CD4-positive, alpha-beta T cell (primary cell): ENCODE data around the gene DYNLL2. TPM values are rescaled to one million over a fixed set of nuclear protein-coding genes. Genes with fewer than 3 reads are reported as not detected.

ENCODE experiments used
- ATAC-seq: fragments of 200-7000 bp; cut with Tn5 transposase; one replicate; pipeline ENCODE4 v1.10.0; 2022; ENCODE audit warnings: mild to moderate bottlenecking; ENCODE audit not compliant: poor library complexity
- CTCF ChIA-PET: fragments of 350-600 bp; sonication (Branson Sonifier 250); formaldehyde crosslinking; loops from one replicate; lab custom pipeline; 2021; ENCODE audit warnings: antibody characterized with exemption, inconsistent platforms; lab: Charles Lee
- POLR2A ChIA-PET: fragments of 350-600 bp; sonication (Branson Sonifier 250); formaldehyde crosslinking; loops from one replicate; lab custom pipeline; 2021; ENCODE audit warnings: antibody characterized with exemption, inconsistent platforms; lab: Charles Lee
- DNase-seq, 14 experiments: peaks; one replicate each; pipeline ENCODE4 v3.0.0-alpha.2; 2013 to 2020; ENCODE audit warnings: mixed read lengths in 2 of 14
- H3K27ac ChIP-seq, 2 donors: one replicate each; pipeline versions ENCODE4 v1.5.1 to v1.7.0; 2013; ENCODE audit warnings: low read length in 2 of 2, low read depth in 1 of 2, mild to moderate bottlenecking in 1 of 2
- H3K27me3 ChIP-seq, 2 experiments: 1 replicate in 1 of 2; 2 replicates in 1 of 2; pipeline versions ENCODE4 v1.6.1 to v1.7.0; 2013; ENCODE audit warnings: low read length in 2 of 2, control low read depth in 1 of 2, mild to moderate bottlenecking in 1 of 2, moderate library complexity in 1 of 2; ENCODE audit not compliant: insufficient read depth in 2 of 2, control insufficient read depth in 1 of 2
- H3K36me3 ChIP-seq: one replicate; pipeline ENCODE4 v1.6.1; 2013; ENCODE audit warnings: low read length, control low read depth; ENCODE audit not compliant: insufficient read depth
- H3K4me1 ChIP-seq: one replicate; pipeline ENCODE4 v1.6.1; 2013; ENCODE audit warnings: low read length, control low read depth; ENCODE audit not compliant: insufficient read depth
- H3K4me3 ChIP-seq: one replicate; pipeline ENCODE4 v1.5.1; 2013; ENCODE audit warnings: mild to moderate bottlenecking, low read length, moderate library complexity
- H3K9me3 ChIP-seq, 2 experiments: 1 replicate in 1 of 2; 2 replicates in 1 of 2; pipeline versions ENCODE4 v1.6.1 to v1.7.0; 2013; ENCODE audit warnings: low read length in 2 of 2, mild to moderate bottlenecking in 2 of 2, control low read depth in 1 of 2, moderate library complexity in 1 of 2; ENCODE audit not compliant: control insufficient read depth in 1 of 2, insufficient read depth in 1 of 2
- H3K27ac Mint-ChIP-seq: one replicate; pipeline ENCODE4 v1.8.0; 2020; ENCODE audit warnings: mixed read lengths
- H3K27me3 Mint-ChIP-seq: one replicate; pipeline ENCODE4 v1.8.0; 2021; ENCODE audit warnings: mixed read lengths
- H3K36me3 Mint-ChIP-seq: one replicate; pipeline ENCODE4 v1.8.0; 2021; ENCODE audit warnings: low read depth, mixed read lengths
- H3K4me1 Mint-ChIP-seq: one replicate; pipeline ENCODE4 v1.8.0; 2021; ENCODE audit warnings: low read depth, mixed read lengths
- H3K4me3 Mint-ChIP-seq: one replicate; pipeline ENCODE4 v1.8.0; 2020; ENCODE audit warnings: mild to moderate bottlenecking, mixed read lengths
- H3K9me3 Mint-ChIP-seq: one replicate; pipeline ENCODE4 v1.8.0; 2020; ENCODE audit warnings: mixed read lengths
- intact Hi-C, 2 experiments: fragments of 100-400 bp; cut with DNase I in 1 of 2; cut with micrococcal nuclease in 1 of 2; formaldehyde crosslinking; loops; one replicate each; pipeline versions ENCODE4 v1.15.1 to v1.9.0; 2023 to 2025; cut with DNase I, micrococcal nuclease
- total RNA-seq, 174 experiments: library from RNA in 2 of 174; stranded (reverse) in 2 of 174; gene quantifications; one replicate each; pipeline ENCODE4 v1.2.3 and lab custom pipeline; 2021 to 2026
- TF ChIP-seq, protein P1 (sequence below): fragments of 200-600 bp; IDR thresholded peaks from one replicate; pipeline ENCODE4 v1.8.0; 2022; ENCODE audit warnings: antibody characterized with exemption, mild to moderate bottlenecking

DYNLL2 gene
- total RNA-seq, 2 experiments from 2014 or later, result 30.9 to 32.2 TPM

DNA sequence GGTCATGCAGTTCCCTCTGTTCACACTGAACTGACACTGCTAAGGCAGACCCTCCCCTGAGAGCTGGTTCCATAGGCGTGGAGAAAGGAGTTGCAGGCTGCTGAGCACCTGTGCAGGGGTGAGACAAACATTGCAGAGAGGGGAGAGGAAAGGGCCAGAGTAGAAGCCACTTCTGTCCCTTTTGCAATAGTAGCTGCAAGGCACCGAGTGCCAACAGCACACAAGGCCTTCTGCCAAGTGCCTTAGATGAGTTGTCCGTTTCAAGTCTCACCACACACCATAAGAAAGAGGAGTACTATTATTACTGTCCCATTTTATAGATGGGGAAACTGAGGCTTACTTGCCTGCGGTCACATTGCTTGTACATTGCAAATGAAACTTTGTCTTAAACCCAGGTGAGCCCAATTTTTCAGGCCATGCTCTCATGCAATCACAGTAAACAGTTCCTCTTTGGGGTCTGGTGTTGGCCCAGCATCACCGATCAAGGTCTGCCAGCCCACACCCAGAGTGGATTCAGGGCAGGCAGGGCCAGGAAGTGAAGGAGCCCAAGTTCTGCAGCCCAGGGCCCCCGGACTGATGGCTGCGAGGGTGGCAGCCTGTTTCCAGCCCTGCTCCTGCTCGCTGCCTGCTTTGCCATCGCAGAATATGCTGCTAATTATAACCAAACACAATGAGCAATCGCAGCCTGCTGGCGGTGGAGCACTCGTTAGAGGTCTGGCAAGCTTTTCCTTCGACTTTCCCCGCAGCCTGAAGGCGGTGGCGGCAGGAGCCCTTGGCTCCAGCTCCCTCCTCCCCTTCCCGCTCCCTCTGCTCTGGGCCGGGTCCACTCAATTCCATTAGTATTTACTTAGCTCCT is 36.8 kb upstream of the DYNLL2 start:
- H3K4me1 ChIP-seq, result no peaks in the 10 kb centered on the region
- H3K9me3 ChIP-seq, result no peaks in the 10 kb centered on the region
- CTCF ChIA-PET, result no interaction called here
- Mint-ChIP-seq H3K27me3 (peaks cover 41% of the 10 kb centered on the region), H3K9me3 (no peaks in the 10 kb centered on the region), H3K36me3 (no peaks in the 10 kb centered on the region), H3K27ac (no peak overlapping the region), H3K4me3 (no peak overlapping the region), H3K4me1 (no peaks in the 10 kb centered on the region)
- intact Hi-C loops, result no loop called here
- H3K27ac ChIP-seq, result no peak overlapping the region
- no peaks in the 10 kb centered on the region for H3K36me3 ChIP-seq
- TF ChIP-seq, protein P1, sequence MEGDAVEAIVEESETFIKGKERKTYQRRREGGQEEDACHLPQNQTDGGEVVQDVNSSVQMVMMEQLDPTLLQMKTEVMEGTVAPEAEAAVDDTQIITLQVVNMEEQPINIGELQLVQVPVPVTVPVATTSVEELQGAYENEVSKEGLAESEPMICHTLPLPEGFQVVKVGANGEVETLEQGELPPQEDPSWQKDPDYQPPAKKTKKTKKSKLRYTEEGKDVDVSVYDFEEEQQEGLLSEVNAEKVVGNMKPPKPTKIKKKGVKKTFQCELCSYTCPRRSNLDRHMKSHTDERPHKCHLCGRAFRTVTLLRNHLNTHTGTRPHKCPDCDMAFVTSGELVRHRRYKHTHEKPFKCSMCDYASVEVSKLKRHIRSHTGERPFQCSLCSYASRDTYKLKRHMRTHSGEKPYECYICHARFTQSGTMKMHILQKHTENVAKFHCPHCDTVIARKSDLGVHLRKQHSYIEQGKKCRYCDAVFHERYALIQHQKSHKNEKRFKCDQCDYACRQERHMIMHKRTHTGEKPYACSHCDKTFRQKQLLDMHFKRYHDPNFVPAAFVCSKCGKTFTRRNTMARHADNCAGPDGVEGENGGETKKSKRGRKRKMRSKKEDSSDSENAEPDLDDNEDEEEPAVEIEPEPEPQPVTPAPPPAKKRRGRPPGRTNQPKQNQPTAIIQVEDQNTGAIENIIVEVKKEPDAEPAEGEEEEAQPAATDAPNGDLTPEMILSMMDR, result no peak
- POLR2A ChIA-PET, result no interaction called here
- no peak overlapping the region for H3K4me3 ChIP-seq
- DNase-seq, result no peak
- peaks cover 0 to 10% of the 10 kb centered on the region in 2 experiments for H3K27me3 ChIP-seq
- ATAC-seq, result no peak

DNA sequence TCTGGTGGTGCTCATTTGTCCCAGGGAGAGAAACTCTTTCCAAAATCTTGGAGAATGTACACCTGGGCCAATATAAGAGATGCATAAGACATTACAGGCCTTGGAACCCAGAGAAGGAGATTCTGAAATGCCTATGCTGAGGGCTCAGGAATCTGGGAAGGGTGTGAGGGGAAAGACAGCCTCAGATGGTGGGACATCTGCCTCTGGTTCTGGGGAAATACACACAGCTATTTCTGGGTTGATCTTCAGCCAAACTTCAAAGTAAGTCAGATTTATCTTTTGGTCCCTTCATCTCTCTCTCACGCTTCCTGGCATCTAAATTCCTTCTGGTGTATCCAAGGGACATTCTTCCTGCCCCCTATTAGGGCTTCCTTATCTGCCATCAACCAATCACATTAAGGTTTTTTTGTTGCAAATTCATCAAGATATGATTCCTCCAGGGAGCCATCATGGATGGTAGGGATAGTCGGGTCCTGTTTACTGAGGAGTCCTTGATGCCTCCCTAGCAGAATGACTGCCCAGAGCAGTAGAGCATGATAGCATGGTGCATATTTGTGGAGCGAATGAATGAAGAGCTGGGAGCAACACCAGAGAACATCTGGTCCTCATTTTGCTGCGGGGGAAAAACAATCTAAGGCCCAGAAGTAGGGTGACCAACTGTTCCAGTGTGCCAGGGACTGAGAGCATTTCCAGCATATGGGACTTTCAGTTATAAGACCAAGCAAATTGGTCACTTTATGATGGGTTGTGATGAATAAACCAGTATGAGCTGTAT is 35.7 kb upstream of the DYNLL2 start:
- peaks cover 30% of the 10 kb centered on the region for H3K27me3 Mint-ChIP-seq
- DNase-seq (no peak), ATAC-seq (no peak)
- ChIA-PET CTCF (no interaction called here), POLR2A (no interaction called here)
- H3K4me1 Mint-ChIP-seq, result no peaks in the 10 kb centered on the region
- intact Hi-C loops, result no loop called here
- H3K27me3 ChIP-seq, result peaks cover 0 to 10% of the 10 kb centered on the region in 2 experiments
- H3K36me3 ChIP-seq, result no peaks in the 10 kb centered on the region
- H3K27ac Mint-ChIP-seq, result no peak overlapping the region
- H3K4me3 Mint-ChIP-seq, result no peak overlapping the region
- TF ChIP-seq, protein P1, result no peak
- no peaks in the 10 kb centered on the region for H3K4me1 ChIP-seq
- H3K27ac ChIP-seq, result no peak overlapping the region
- H3K9me3 ChIP-seq, result no peaks in the 10 kb centered on the region
- no peaks in the 10 kb centered on the region for H3K9me3 Mint-ChIP-seq
- H3K36me3 Mint-ChIP-seq, result no peaks in the 10 kb centered on the region
- H3K4me3 ChIP-seq, result no peak overlapping the region

DNA sequence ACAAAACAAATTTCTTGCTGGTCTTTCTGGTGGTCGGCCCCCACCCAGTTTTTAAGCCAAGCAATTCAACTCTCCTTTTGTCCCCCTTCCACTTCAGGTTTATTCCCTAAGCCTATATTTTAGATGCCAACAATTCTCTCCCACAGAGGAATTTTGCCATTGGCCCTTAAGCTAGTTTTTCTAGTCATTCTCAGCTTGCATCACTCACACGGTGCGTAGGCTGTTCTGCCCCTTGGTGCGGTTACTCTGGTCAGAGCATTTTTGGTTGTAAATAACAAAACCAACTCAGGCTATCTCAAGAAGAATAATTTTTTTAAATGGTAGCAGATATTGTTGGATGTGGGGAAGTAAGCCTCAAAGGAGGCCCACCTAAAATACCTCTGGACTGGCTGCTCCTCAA is 33.7 kb upstream of the DYNLL2 start:
- no peak overlapping the region for H3K27ac ChIP-seq
- POLR2A ChIA-PET, result no interaction called here
- DNase-seq (no peak), ATAC-seq (no peak)
- Mint-ChIP-seq H3K4me3 (no peak overlapping the region), H3K27me3 (peaks cover 11% of the 10 kb centered on the region), H3K36me3 (no peaks in the 10 kb centered on the region), H3K9me3 (no peaks in the 10 kb centered on the region), H3K27ac (no peak overlapping the region), H3K4me1 (no peaks in the 10 kb centered on the region)
- intact Hi-C loops, result no loop called here
- TF ChIP-seq, protein P1, result no peak
- H3K36me3 ChIP-seq, result no peaks in the 10 kb centered on the region
- H3K4me3 ChIP-seq, result no peak overlapping the region
- no peaks in the 10 kb centered on the region for H3K27me3 ChIP-seq
- CTCF ChIA-PET, result no interaction called here
- H3K4me1 ChIP-seq, result no peaks in the 10 kb centered on the region
- H3K9me3 ChIP-seq, result no peaks in the 10 kb centered on the region
